Parietal lobe (tissue), 2 donors: ENCODE results near the gene MYRIP. TPM values are rescaled to one million over a fixed set of nuclear protein-coding genes. Genes with fewer than 3 reads are reported as not detected.

Experiments
- small RNA-seq: library from RNA; depleted of rRNA; stranded (forward); fragments of <200 nt; gene quantifications from one replicate; pipeline ENCODE3, GENCODE V24; 2014; ENCODE audit warnings: low replicate concordance
- total RNA-seq: library from RNA; depleted of rRNA; stranded (reverse); fragments of >200 nt; gene quantifications from one replicate; pipeline ENCODE4 v1.2.3, GENCODE V29; 2014

Gene MYRIP
- total RNA-seq, result 10.0 TPM

DNA sequence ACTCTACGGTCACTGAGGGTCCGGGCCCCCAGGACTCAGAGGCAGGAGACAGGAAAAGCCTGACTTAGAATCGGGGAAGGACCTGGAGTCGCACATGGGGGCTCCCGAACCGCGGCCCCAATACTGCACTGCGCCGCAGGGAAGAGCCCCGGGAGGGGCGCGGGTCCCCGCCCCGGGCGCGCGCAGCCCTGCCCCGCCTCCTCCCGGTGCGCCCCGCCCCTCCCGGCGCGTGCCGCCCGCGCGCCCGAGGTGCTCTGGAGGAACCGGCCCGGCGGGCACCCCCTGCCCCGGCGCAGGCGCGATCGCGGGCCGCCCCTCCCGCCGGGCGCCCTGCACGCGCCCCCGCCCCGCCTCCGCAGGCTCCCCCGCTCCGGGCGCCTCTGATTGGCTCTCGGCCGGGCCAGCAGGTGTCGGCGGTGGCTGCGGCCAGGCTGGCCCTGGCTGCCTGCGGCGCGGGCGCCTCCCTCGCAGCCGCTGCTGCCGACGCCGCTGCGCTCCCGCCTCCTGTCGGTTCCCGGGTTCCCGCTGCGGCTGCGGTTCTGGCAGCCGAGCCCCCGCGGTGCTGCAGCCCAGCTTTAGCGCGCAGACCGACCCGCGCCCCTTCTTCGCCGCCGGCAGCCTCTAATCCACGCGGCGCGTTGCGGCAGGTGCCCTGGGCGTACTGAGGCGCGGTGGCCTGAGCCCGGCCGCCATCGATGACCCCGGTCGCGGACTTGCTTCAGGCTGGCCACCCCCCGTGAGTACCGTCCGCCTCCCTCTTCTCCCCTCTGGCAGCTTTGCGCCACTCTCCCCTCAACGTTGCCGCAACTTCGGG is at the start of gene MYRIP:
Gene MYRIP, plus strand, starts transcription at position 429 of the 814 bp plus-strand sequence. CDS start 91,208 bp downstream, outside the sequence.

DNA sequence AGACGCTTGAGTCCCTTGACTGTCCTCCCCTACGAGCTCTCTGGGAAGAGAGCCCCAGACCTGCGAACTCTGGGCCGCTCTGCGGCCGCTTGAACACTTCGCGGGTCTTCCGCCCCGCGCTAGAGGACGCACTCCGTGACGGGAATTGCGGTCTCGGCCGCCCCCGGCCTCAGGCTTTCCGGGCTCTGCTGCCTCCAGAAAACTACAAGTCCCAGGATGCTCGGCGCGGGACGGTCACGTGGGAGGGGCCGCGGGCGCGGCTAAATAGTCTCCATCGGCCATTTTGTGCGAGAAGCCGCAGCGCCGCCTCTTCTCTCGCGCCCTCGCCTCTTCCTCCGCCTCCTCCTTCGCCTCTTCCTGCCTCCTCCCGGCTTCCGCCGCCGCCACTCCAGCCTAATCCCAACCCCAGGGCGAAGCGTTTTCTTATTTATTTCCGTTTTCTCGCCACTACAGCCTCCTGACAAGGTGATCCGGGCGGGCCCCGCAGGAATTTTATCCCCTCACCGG is 500.1 kb downstream of the MYRIP start, which contains the start of gene EIF1B:
Gene EIF1B, plus strand, starts transcription at position 290 of the 507 bp plus-strand sequence. CDS start 235 bp downstream, outside the sequence.

Small RNA genes within 50 kb of the gene (small RNA-seq; reads per million reads assigned to genes)
- gene RF00264 (not detected), gene RN7SL411P (not detected), gene RNU4-56P (not detected)
